ENCODE measurements around the gene HSPA12A. TPM values are rescaled to one million over a fixed set of nuclear protein-coding genes. Genes with fewer than 3 reads are reported as not detected.

The HSPA12A gene
- total and polyA plus RNA-seq, 2 donors (not counting 1 experiment from before 2014, with no cell fraction given) = 14.4 to 15.7 TPM

GRCh38 chr10:116704926-116705325, 37.4 kb downstream of the HSPA12A start:
- peaks cover 6% of the 10 kb centered on the region for H3K36me3 ChIP-seq (ENCODE audit: control insufficient read depth, insufficient read depth, low read length)
- no peak for DNase-seq (ENCODE audit: low read depth in 2 of 2)
- H3K79me2 ChIP-seq (ENCODE audit: control insufficient read depth, insufficient read depth, low read length) = no peaks in the 10 kb centered on the region
- no peaks in the 10 kb centered on the region for H4K20me1 ChIP-seq (ENCODE audit: control insufficient read depth, extremely low read depth, insufficient read depth, low read length)
- TF ChIP-seq EZH2 (IDR thresholded peaks at IDR 0.05; ENCODE audit: low read length, missing control alignments) = no peak
- TF ChIP-seq, protein P1, sequence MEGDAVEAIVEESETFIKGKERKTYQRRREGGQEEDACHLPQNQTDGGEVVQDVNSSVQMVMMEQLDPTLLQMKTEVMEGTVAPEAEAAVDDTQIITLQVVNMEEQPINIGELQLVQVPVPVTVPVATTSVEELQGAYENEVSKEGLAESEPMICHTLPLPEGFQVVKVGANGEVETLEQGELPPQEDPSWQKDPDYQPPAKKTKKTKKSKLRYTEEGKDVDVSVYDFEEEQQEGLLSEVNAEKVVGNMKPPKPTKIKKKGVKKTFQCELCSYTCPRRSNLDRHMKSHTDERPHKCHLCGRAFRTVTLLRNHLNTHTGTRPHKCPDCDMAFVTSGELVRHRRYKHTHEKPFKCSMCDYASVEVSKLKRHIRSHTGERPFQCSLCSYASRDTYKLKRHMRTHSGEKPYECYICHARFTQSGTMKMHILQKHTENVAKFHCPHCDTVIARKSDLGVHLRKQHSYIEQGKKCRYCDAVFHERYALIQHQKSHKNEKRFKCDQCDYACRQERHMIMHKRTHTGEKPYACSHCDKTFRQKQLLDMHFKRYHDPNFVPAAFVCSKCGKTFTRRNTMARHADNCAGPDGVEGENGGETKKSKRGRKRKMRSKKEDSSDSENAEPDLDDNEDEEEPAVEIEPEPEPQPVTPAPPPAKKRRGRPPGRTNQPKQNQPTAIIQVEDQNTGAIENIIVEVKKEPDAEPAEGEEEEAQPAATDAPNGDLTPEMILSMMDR (conservative IDR thresholded peaks at IDR 0.05 in 1 of 2, IDR thresholded peaks at IDR 0.05 in 1 of 2; ENCODE audit: low read depth in 1 of 2, low read length in 2 of 2) = no peak
- H3K9me3 ChIP-seq (ENCODE audit: control insufficient read depth, insufficient read depth, low read depth, low read length) = no peaks in the 10 kb centered on the region
- no peak overlapping the region for H3K4me3 ChIP-seq (replicated peaks in 1 of 4; ENCODE audit: control extremely low read depth in 1 of 4, insufficient read depth in 1 of 4, low read depth in 3 of 4, low read length in 4 of 4)
- no peak overlapping the region for H2AFZ ChIP-seq (ENCODE audit: low read length)
- no peaks in the 10 kb centered on the region for H3K27me3 ChIP-seq (ENCODE audit: control insufficient read depth, insufficient read depth, low read length)
- peaks cover 8% of the 10 kb centered on the region for H3K4me1 ChIP-seq (ENCODE audit: control insufficient read depth, extremely low read depth, insufficient read depth, low read length)
- H3K9ac ChIP-seq (ENCODE audit: insufficient read depth, low read length) = no peak overlapping the region
- no peak overlapping the region for H3K27ac ChIP-seq (ENCODE audit: insufficient read depth, low read length)
- H3K4me2 ChIP-seq (ENCODE audit: extremely low read depth, insufficient read depth, low read length) = no peak overlapping the region

- no peaks in the 10 kb centered on the region for H3K9me3 ChIP-seq (ENCODE audit: control insufficient read depth, insufficient read depth, low read depth, low read length)
- no peak overlapping the region for H3K4me3 ChIP-seq (replicated peaks in 1 of 4; ENCODE audit: control extremely low read depth in 1 of 4, insufficient read depth in 1 of 4, low read depth in 3 of 4, low read length in 4 of 4)
- H3K27me3 ChIP-seq (ENCODE audit: control insufficient read depth, insufficient read depth, low read length) = no peaks in the 10 kb centered on the region
- H4K20me1 ChIP-seq (ENCODE audit: control insufficient read depth, extremely low read depth, insufficient read depth, low read length) = no peaks in the 10 kb centered on the region
- no peak for TF ChIP-seq EZH2 (IDR thresholded peaks at IDR 0.05; ENCODE audit: low read length, missing control alignments)
- TF ChIP-seq, protein P1 (conservative IDR thresholded peaks at IDR 0.05 in 1 of 2, IDR thresholded peaks at IDR 0.05 in 1 of 2; ENCODE audit: low read depth in 1 of 2, low read length in 2 of 2) = no peak
- H3K79me2 ChIP-seq (ENCODE audit: control insufficient read depth, insufficient read depth, low read length) = no peaks in the 10 kb centered on the region
- no peak overlapping the region for H3K9ac ChIP-seq (ENCODE audit: insufficient read depth, low read length)
- H3K27ac ChIP-seq (ENCODE audit: insufficient read depth, low read length) = no peak overlapping the region
- no peaks in the 10 kb centered on the region for H3K4me1 ChIP-seq (ENCODE audit: control insufficient read depth, extremely low read depth, insufficient read depth, low read length)
- H3K4me2 ChIP-seq (ENCODE audit: extremely low read depth, insufficient read depth, low read length) = no peak overlapping the region
- H3K36me3 ChIP-seq (ENCODE audit: control insufficient read depth, insufficient read depth, low read length) = peaks cover 6% of the 10 kb centered on the region
- H2AFZ ChIP-seq (ENCODE audit: low read length) = no peak overlapping the region
- no peak for DNase-seq (ENCODE audit: low read depth in 2 of 2)
Measured at GRCh38 chr10:116702165-116702564, 40.2 kb downstream of the HSPA12A start.

- Histone ChIP-seq H3K4me3 (replicated peaks in 1 of 4; ENCODE audit: control extremely low read depth in 1 of 4, insufficient read depth in 1 of 4, low read depth in 3 of 4, low read length in 4 of 4) (no peak overlapping the region), H3K9ac (ENCODE audit: insufficient read depth, low read length) (no peak overlapping the region), H3K79me2 (ENCODE audit: control insufficient read depth, insufficient read depth, low read length) (no peaks in the 10 kb centered on the region), H3K4me1 (ENCODE audit: control insufficient read depth, extremely low read depth, insufficient read depth, low read length) (no peaks in the 10 kb centered on the region), H3K27ac (ENCODE audit: insufficient read depth, low read length) (no peak overlapping the region), H3K36me3 (ENCODE audit: control insufficient read depth, insufficient read depth, low read length) (peaks cover 4% of the 10 kb centered on the region), H3K4me2 (ENCODE audit: extremely low read depth, insufficient read depth, low read length) (no peak overlapping the region), H3K9me3 (ENCODE audit: control insufficient read depth, insufficient read depth, low read depth, low read length) (no peaks in the 10 kb centered on the region), H3K27me3 (ENCODE audit: control insufficient read depth, insufficient read depth, low read length) (no peaks in the 10 kb centered on the region), H4K20me1 (ENCODE audit: control insufficient read depth, extremely low read depth, insufficient read depth, low read length) (no peaks in the 10 kb centered on the region), H2AFZ (ENCODE audit: low read length) (no peak overlapping the region)
- no peak for DNase-seq (ENCODE audit: low read depth in 2 of 2)
- TF ChIP-seq EZH2 (IDR thresholded peaks at IDR 0.05; ENCODE audit: low read length, missing control alignments) = no peak
- TF ChIP-seq, protein P1 (conservative IDR thresholded peaks at IDR 0.05 in 1 of 2, IDR thresholded peaks at IDR 0.05 in 1 of 2; ENCODE audit: low read depth in 1 of 2, low read length in 2 of 2) = no peak
Measured at GRCh38 chr10:116699471-116700150, 42.8 kb downstream of the HSPA12A start.

Measured in fibroblast of lung (primary cell).